EL (cell line): Measurements from ENCODE around the gene ITPKA.
A peak's percentile ranks its signal among the peaks of the same experiment; 100 is the strongest.

ENCODE experiments used
- DNase-seq: peaks from one replicate; pipeline ENCODE4 v3.0.0-alpha.2; 2016

Gene ITPKA

GRCh38 chr15:41491889-41492288 lies 1.8 kb upstream of the ITPKA start:
- no peak for DNase-seq

- DNase-seq, result no peak
Measured at GRCh38 chr15:41492597-41493204, 973 bp upstream of the ITPKA start.

- no peak for DNase-seq
Measured at GRCh38 chr15:41493902-41494189, 172 bp downstream of the ITPKA start.

GRCh38 chr15:41494190-41494921 lies 682 bp downstream of the ITPKA start:
- DNase-seq, result peak; percentile 30

- DNase-seq, result no peak
Measured at GRCh38 chr15:41494922-41495735, 1.5 kb downstream of the ITPKA start.

GRCh38 chr15:41495736-41496599 lies 2.3 kb downstream of the ITPKA start:
- no peak for DNase-seq

- no peak for DNase-seq
Measured at GRCh38 chr15:41498657-41499056, 5.0 kb downstream of the ITPKA start.

- peak; percentile 40 for DNase-seq
Measured at GRCh38 chr15:41499109-41499851, 5.6 kb downstream of the ITPKA start.

GRCh38 chr15:41501191-41501917 lies 7.7 kb downstream of the ITPKA start:
- DNase-seq, result no peak

- no peak for DNase-seq
Measured at GRCh38 chr15:41501931-41502794, 8.5 kb downstream of the ITPKA start.

GRCh38 chr15:41502795-41503668 lies 9.4 kb downstream of the ITPKA start:
- no peak for DNase-seq

- no peak for DNase-seq
Measured at GRCh38 chr15:41503669-41504010, 10.0 kb downstream of the ITPKA start.

- DNase-seq, result no peak
Measured at GRCh38 chr15:41504751-41505492, 11.2 kb downstream of the ITPKA start.

GRCh38 chr15:41505776-41506175 lies 12.1 kb downstream of the ITPKA start:
- DNase-seq, result no peak

- no peak for DNase-seq
Measured at GRCh38 chr15:41506796-41507341, 13.2 kb downstream of the ITPKA start.

GRCh38 chr15:41507820-41508290 lies 14.2 kb downstream of the ITPKA start:
- DNase-seq, result no peak

GRCh38 chr15:41510728-41511127 lies 17.1 kb downstream of the ITPKA start:
- no peak for DNase-seq

- no peak for DNase-seq
Measured at GRCh38 chr15:41511331-41511898, 17.7 kb downstream of the ITPKA start.
